NCI-H1105 treated with DMSO at 0.1 percent for 48 hours (cell line): ENCODE results near the gene KBTBD4.
"Not testable (repeated sequence)": the region's sequence is repeated elsewhere in the genome, so short reads cannot be mapped to it uniquely, and the experiment has no call there.

Source experiments
- DNase-seq: peaks from one replicate; lab custom pipeline; 2025; lab: John Stamatoyannopoulos, UW

Gene KBTBD4

GRCh38 chr11:47589977-47590861, 11.4 kb upstream of the KBTBD4 start:
- no peak for DNase-seq

GRCh38 chr11:47589584-47589976, 10.8 kb upstream of the KBTBD4 start:
- no peak for DNase-seq

- DNase-seq: no peak
These were observed 10.3 kb upstream of the KBTBD4 start for GRCh38 chr11:47589118-47589517.

GRCh38 chr11:47587723-47588326, 9.1 kb upstream of the KBTBD4 start:
- DNase-seq: no peak

GRCh38 chr11:47587039-47587716, 8.4 kb upstream of the KBTBD4 start:
- DNase-seq: no peak

- DNase-seq: no peak
These were observed 7.5 kb upstream of the KBTBD4 start, which contains the start of gene FAM180B for GRCh38 chr11:47586098-47586855. Gene FAM180B, plus strand, starts transcription at chr11:47586678. Its CDS starts 91 bp downstream, at chr11:47586769.

GRCh38 chr11:47583844-47584243, 5.1 kb upstream of the KBTBD4 start:
- DNase-seq: no peak

- no peak for DNase-seq
These were observed 1.2 kb downstream of the KBTBD4 start for GRCh38 chr11:47577460-47578041.

GRCh38 chr11:47573321-47573720, 5.4 kb downstream of the KBTBD4 start:
- DNase-seq: no peak

- no peak for DNase-seq
These were observed 6.0 kb downstream of the KBTBD4 start for GRCh38 chr11:47572715-47573255.

GRCh38 chr11:47571895-47572294, 6.9 kb downstream of the KBTBD4 start:
- DNase-seq: no peak

GRCh38 chr11:47571357-47571729, 7.4 kb downstream of the KBTBD4 start:
- no peak for DNase-seq

GRCh38 chr11:47570651-47571356, 8.0 kb downstream of the KBTBD4 start:
- DNase-seq: no peak

- DNase-seq: no peak
These were observed 9.1 kb downstream of the KBTBD4 start for GRCh38 chr11:47569646-47570045.

GRCh38 chr11:47566149-47566698, 12.5 kb downstream of the KBTBD4 start:
- DNase-seq: no peak

GRCh38 chr11:47565340-47566148, 13.2 kb downstream of the KBTBD4 start, which contains the start of gene PTPMT1:
Gene PTPMT1, plus strand, starts transcription at chr11:47565599. Its CDS starts 24 bp downstream, at chr11:47565623.
- peak; percentile 13 for DNase-seq

- no peak for DNase-seq
These were observed 13.8 kb downstream of the KBTBD4 start for GRCh38 chr11:47564933-47565339.

- DNase-seq: not testable (repeated sequence)
These were observed 14.4 kb downstream of the KBTBD4 start for GRCh38 chr11:47564366-47564765.

GRCh38 chr11:47562393-47562792, 16.4 kb downstream of the KBTBD4 start:
- not testable (repeated sequence) for DNase-seq
